Transverse colon (tissue), 4 donors: ENCODE results near the gene FOXC2. TPM values are rescaled to one million over a fixed set of nuclear protein-coding genes. Genes with fewer than 3 reads are reported as not detected.

Experiments used
- DNase-seq: peaks from one replicate; pipeline ENCODE4 v3.0.0-alpha.2; 2019
- H3K27ac ChIP-seq, 4 donors: fragments of 200-600 bp; sonication (generic); 2 replicates each; pipeline ENCODE4 v1.5.1; 2016 to 2018; ENCODE audit warnings: inconsistent platforms in 4 of 4
- H3K27me3 ChIP-seq: fragments of 200-600 bp; sonication (generic); 2 replicates; pipeline ENCODE4 v1.5.1; 2017; ENCODE audit warnings: inconsistent platforms
- H3K36me3 ChIP-seq, 4 donors: fragments of 200-600 bp; sonication (generic); 2 replicates each; pipeline ENCODE4 v1.5.1; 2017 to 2019; ENCODE audit warnings: inconsistent platforms in 4 of 4
- H3K4me1 ChIP-seq, 4 donors: fragments of 200-600 bp; sonication (generic); 2 replicates each; pipeline ENCODE4 v1.5.1; 2017 to 2020; ENCODE audit warnings: inconsistent platforms in 4 of 4
- H3K4me3 ChIP-seq, 4 donors: fragments of 200-600 bp; sonication (generic); 1 replicate in 1 of 4; 2 replicates in 3 of 4; pipeline versions ENCODE4 v1.5.1 to v1.6.1; 2017 to 2019; ENCODE audit warnings: inconsistent platforms in 4 of 4
- H3K9me3 ChIP-seq, 2 donors: fragments of 200-600 bp; sonication (generic); 2 replicates each; pipeline ENCODE4 v1.5.1; 2017 to 2019; ENCODE audit warnings: inconsistent platforms in 2 of 2
- EP300 ChIP-seq: sonication (generic); formaldehyde crosslinking; IDR thresholded peaks from one replicate; pipeline ENCODE4 v1.6.1; 2017; ENCODE audit warnings: antibody characterized with exemption, low read depth
- POLR2A ChIP-seq: fragments of 450-650 bp; IDR thresholded peaks from one replicate; pipeline ENCODE4 v1.6.1; 2016; ENCODE audit warnings: antibody characterized with exemption, mild to moderate bottlenecking, moderate library complexity
- POLR2AphosphoS5 ChIP-seq, 3 donors: sonication (generic); formaldehyde crosslinking; IDR thresholded peaks; one replicate each; pipeline ENCODE4 v1.6.1; 2016; ENCODE audit warnings: antibody characterized with exemption in 3 of 3
- WGBS, 2 donors: methylation state at CpG; one replicate each; pipeline ENCODE4 v1.1.5; 2018; ENCODE audit warnings: low coverage in 1 of 2; 5-methylcytosine and 5-hydroxymethylcytosine counted together
- in situ Hi-C, 4 donors: fragments of 200-750 bp; cut with MboI; loops; one replicate each; pipeline versions ENCODE4 v1.15.0 to v1.15.1; 2017; ENCODE audit warnings: low sequenced_read_pairs in 3 of 4, low pct_ligation_motif_present in 1 of 4, low pct_unique_long_range_greater_than_20kb in 1 of 4
- intact Hi-C: fragments of 100-400 bp; cut with DNase I; formaldehyde crosslinking; loops from one replicate; pipeline ENCODE4 v1.15.1; 2023; ENCODE audit warnings: low total_unique reads
- total RNA-seq, 4 donors: library from RNA; depleted of rRNA; stranded (reverse); fragments of >200 nt; gene quantifications; one replicate each; pipeline ENCODE4 v1.1.0, GENCODE V29; 2016
- TF ChIP-seq, protein P1 (sequence below), 5 experiments: fragments of 200-600 bp in 3 of 5; fragments of 450-650 bp in 2 of 5; sonication (generic) in 3 of 5; IDR thresholded peaks; 1 replicate in 2 of 5; 2 replicates in 3 of 5; pipeline ENCODE4 v1.5.1; 2016 to 2017; ENCODE audit warnings: antibody characterized with exemption in 5 of 5, inconsistent platforms in 3 of 5, mild to moderate bottlenecking in 2 of 5, moderate library complexity in 1 of 5

Gene FOXC2
- total RNA-seq, 4 donors from 2014 or later, result 0.27 TPM; not detected in 3

DNA sequence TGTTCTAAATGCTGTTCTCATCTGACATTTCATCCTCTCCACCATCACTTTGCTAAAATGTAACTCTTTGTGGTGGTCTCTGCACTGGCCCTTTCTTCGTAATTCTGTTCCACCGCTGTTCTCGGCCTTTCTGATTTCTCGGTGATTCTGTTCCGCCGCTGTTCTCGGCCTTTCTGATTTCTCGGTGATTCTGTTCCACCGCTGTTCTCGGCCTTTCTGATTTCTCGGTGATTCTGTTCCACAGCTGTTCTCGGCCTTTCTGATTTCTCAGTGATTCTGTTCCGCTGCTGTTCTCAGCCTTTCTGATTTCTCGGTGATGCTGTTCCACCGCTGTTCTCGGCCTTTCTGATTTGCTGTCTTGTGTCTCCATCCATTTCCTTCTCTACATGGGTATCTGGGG is 44.0 kb upstream of the FOXC2 start:
- in situ Hi-C loops (loop anchor here (10.0 to 25.0 kb wide), 6 partner anchors 185 to 710 kb away; no protein-coding TSS in a partner anchor), intact Hi-C loops (no loop called here)
- WGBS, 2 donors, result 75 to 80% methylated on average over 16 of the region's 16 CpGs
- no peak overlapping the region for H3K4me3 ChIP-seq
- no peak for DNase-seq
- H3K9me3 ChIP-seq, result no peaks in the 10 kb centered on the region
- peaks cover 6 to 22% (median 9%) of the 10 kb centered on the region in 4 donors for H3K4me1 ChIP-seq
- no peak overlapping the region for H3K27ac ChIP-seq
- TF ChIP-seq, protein P1, sequence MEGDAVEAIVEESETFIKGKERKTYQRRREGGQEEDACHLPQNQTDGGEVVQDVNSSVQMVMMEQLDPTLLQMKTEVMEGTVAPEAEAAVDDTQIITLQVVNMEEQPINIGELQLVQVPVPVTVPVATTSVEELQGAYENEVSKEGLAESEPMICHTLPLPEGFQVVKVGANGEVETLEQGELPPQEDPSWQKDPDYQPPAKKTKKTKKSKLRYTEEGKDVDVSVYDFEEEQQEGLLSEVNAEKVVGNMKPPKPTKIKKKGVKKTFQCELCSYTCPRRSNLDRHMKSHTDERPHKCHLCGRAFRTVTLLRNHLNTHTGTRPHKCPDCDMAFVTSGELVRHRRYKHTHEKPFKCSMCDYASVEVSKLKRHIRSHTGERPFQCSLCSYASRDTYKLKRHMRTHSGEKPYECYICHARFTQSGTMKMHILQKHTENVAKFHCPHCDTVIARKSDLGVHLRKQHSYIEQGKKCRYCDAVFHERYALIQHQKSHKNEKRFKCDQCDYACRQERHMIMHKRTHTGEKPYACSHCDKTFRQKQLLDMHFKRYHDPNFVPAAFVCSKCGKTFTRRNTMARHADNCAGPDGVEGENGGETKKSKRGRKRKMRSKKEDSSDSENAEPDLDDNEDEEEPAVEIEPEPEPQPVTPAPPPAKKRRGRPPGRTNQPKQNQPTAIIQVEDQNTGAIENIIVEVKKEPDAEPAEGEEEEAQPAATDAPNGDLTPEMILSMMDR (IDR thresholded peaks at IDR 0.05), result no peak
- TF ChIP-seq POLR2AphosphoS5 (IDR thresholded peaks at IDR 0.05), result no peak
- no peak for TF ChIP-seq POLR2A
- no peak for TF ChIP-seq EP300
- peaks cover 8% of the 10 kb centered on the region for H3K27me3 ChIP-seq
- H3K36me3 ChIP-seq, result no peaks in the 10 kb centered on the region

DNA sequence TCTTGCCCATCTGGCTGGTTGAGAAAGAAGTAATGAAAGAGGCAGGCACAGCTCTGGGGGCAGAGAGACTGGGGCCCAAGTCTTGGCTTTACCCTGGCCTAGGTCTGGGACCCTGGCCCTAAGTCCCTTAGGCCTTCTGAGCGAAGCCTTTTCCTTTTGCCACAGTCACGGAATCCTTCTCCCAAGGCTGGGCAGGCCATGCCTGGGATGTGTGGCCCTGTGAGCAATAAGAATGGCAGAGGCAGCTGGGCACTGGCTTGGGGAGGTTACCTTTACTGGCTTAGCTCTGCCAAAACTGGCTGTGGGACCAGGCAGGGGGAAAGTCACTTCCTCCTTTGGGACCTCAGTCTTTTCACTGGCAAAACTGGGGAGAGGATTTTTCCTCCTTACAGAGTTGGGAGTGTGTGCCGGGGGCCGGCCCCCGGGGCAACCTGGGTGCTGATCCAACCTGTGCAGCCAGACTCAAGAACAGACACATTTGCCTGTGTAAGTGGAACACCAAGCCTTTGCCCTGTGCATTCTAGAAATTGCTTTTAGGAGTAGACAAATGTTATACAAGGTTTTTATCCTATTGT is 43.4 kb upstream of the FOXC2 start:
- no peaks in the 10 kb centered on the region for H3K36me3 ChIP-seq
- in situ Hi-C loops (loop anchor here (10.0 to 25.0 kb wide), 6 partner anchors 186 to 711 kb away; no protein-coding TSS in a partner anchor), intact Hi-C loops (no loop called here)
- TF ChIP-seq POLR2A (no peak), POLR2AphosphoS5 (IDR thresholded peaks at IDR 0.05) (no peak), EP300 (no peak)
- TF ChIP-seq, protein P1 (IDR thresholded peaks at IDR 0.05), result no peak
- H3K27me3 ChIP-seq, result peaks cover 4% of the 10 kb centered on the region
- no peak for DNase-seq
- H3K9me3 ChIP-seq, result no peaks in the 10 kb centered on the region
- WGBS, 2 donors, result 76 to 80% methylated on average over 2 to 5 of the region's 5 CpGs
- no peak overlapping the region for H3K4me3 ChIP-seq
- no peak overlapping the region for H3K27ac ChIP-seq
- H3K4me1 ChIP-seq, result peaks cover 3 to 17% (median 9%) of the 10 kb centered on the region in 4 donors

DNA sequence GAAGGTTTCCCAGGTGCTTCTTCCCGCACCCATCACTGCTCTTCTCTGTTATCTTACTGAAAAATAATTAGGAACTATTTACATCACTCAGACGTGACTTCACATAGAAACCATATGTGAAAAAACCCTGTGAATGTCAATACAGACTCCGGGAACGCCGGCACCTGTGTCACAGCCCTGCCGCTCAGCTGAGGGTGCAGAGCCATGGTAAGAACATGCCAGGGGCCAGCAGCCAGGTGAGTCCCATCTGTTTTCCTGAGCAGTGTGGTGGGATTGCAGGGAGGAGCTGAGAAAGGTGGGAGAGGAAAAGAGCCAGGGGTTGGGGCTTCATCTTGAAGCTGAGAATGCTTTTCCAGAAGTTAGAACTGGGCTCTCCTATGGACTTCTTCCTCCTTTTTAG is 42.6 kb upstream of the FOXC2 start:
- in situ Hi-C loops, result loop anchor here (10.0 to 25.0 kb wide), 6 partner anchors 187 to 712 kb away; no protein-coding TSS in a partner anchor
- no peak for TF ChIP-seq POLR2AphosphoS5 (IDR thresholded peaks at IDR 0.05)
- TF ChIP-seq, protein P1 (IDR thresholded peaks at IDR 0.05), result no peak
- WGBS, 2 donors, result 58 to 61% methylated on average over 2 to 6 of the region's 6 CpGs

DNA sequence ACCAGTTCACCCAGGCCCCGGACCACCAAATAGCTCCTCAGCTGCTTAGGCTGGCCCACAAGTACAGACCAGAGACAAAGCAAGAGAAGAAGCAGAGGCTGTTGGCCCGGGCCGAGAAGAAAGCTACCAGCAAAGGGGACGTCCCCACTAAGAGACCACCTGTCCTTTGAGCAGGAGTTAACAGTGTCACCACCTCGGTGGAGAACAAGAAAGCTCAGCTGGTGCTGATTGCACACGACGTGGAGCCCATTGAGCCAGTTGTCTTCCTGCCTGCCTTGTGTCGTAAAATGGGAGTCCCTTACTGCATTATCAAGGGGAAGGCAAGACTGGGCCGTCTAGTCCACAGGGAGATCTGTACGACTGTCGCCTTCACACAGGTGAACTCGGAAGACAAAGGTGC is 40.9 kb upstream of the FOXC2 start:
- in situ Hi-C loops, result loop anchor here in 2 of 4 donors (10.0 kb wide), 2 partner anchors 451 to 701 kb away; no protein-coding TSS in a partner anchor
- no peak overlapping the region for H3K27ac ChIP-seq
- H3K4me3 ChIP-seq, result no peak overlapping the region
- H3K36me3 ChIP-seq, result no peaks in the 10 kb centered on the region
- no peaks in the 10 kb centered on the region for H3K9me3 ChIP-seq
- DNase-seq, result no peak
- no peaks in the 10 kb centered on the region for H3K27me3 ChIP-seq
- peaks cover 0 to 3% (median under 1%) of the 10 kb centered on the region in 4 donors for H3K4me1 ChIP-seq
- intact Hi-C loops, result no loop called here
- TF ChIP-seq POLR2AphosphoS5 (IDR thresholded peaks at IDR 0.05), result no peak
- TF ChIP-seq POLR2A, result no peak
- TF ChIP-seq EP300, result no peak
- TF ChIP-seq, protein P1 (IDR thresholded peaks at IDR 0.05), result no peak
- 59 to 100% methylated on average over 1 to 11 of the region's 12 CpGs for WGBS, 2 donors

More for the DNA sequence above, 42.6 kb upstream of the FOXC2 start:
- Histone ChIP-seq H3K27ac (no peak overlapping the region), H3K36me3 (no peaks in the 10 kb centered on the region), H3K27me3 (no peaks in the 10 kb centered on the region), H3K4me3 (no peak overlapping the region), H3K9me3 (no peaks in the 10 kb centered on the region), H3K4me1 (peaks cover 3 to 14% (median 9%) of the 10 kb centered on the region in 4 donors)
- intact Hi-C loops, result no loop called here
- DNase-seq, result no peak
